Smooth muscle cell (in vitro differentiated cells): ENCODE data around the gene SPART. TPM values are rescaled to one million over a fixed set of nuclear protein-coding genes. Genes with fewer than 3 reads are reported as not detected.
A peak's percentile ranks its signal among the peaks of the same experiment; 100 is the strongest.

Experiments used
- DNase-seq: peaks from one replicate; lab custom pipeline; 2025; ENCODE audit not compliant: unreplicated experiment; lab: John Stamatoyannopoulos, UW
- H2AFZ ChIP-seq: fragments of 200-600 bp; sonication (generic); 2 replicates; pipeline ENCODE4 v1.6.0; 2016; ENCODE audit warnings: antibody characterized with exemption, low read depth, mild to moderate bottlenecking
- H3F3A ChIP-seq: fragments of 200-600 bp; sonication (generic); 2 replicates; pipeline ENCODE4 v1.6.0; 2017; ENCODE audit warnings: antibody characterized with exemption, low read depth
- H3K27ac ChIP-seq: fragments of 200-600 bp; sonication (generic); 2 replicates; pipeline ENCODE4 v1.5.1; 2016; ENCODE audit warnings: low read depth, mild to moderate bottlenecking
- H3K27me3 ChIP-seq: fragments of 200-600 bp; sonication (generic); 2 replicates; pipeline ENCODE4 v1.6.1; 2016; ENCODE audit warnings: low read depth, mild to moderate bottlenecking
- H3K36me3 ChIP-seq: fragments of 200-600 bp; sonication (generic); 2 replicates; pipeline ENCODE4 v1.5.1; 2016; ENCODE audit warnings: low read depth
- H3K4me1 ChIP-seq: fragments of 200-600 bp; sonication (generic); 2 replicates; pipeline ENCODE4 v1.5.1; 2016; ENCODE audit warnings: low read depth
- H3K4me2 ChIP-seq: fragments of 200-600 bp; sonication (generic); 2 replicates; pipeline ENCODE4 v1.6.0; 2016; ENCODE audit warnings: mild to moderate bottlenecking
- H3K4me3 ChIP-seq: fragments of 200-600 bp; sonication (generic); 2 replicates; pipeline ENCODE4 v1.5.1; 2016; ENCODE audit warnings: mild to moderate bottlenecking
- H3K79me2 ChIP-seq: fragments of 200-600 bp; sonication (generic); 2 replicates; pipeline ENCODE4 v1.6.0; 2016; ENCODE audit warnings: low read depth, mild to moderate bottlenecking
- H3K9ac ChIP-seq: fragments of 200-600 bp; sonication (generic); 2 replicates; pipeline ENCODE4 v1.6.0; 2016; ENCODE audit warnings: low read depth
- H3K9me3 ChIP-seq: fragments of 200-600 bp; sonication (generic); replicated peaks from 2 replicates; pipeline ENCODE4 v1.5.1; 2016; ENCODE audit warnings: low read depth
- H4K20me1 ChIP-seq: fragments of 200-600 bp; sonication (generic); 2 replicates; pipeline ENCODE4 v1.6.0; 2016; ENCODE audit warnings: low read depth
- WGBS: methylation state at CpG from one replicate; pipeline ENCODE4 v1.1.7; 2016; ENCODE audit warnings: low lambda C conversion rate; 5-methylcytosine and 5-hydroxymethylcytosine counted together
- polyA plus RNA-seq: library from polyadenylated mRNA; unstranded; fragments of >200 nt; fragmentation: Nextera tagmentation; extraction: Ambion mirVana; gene quantifications from 2 replicates; pipeline ENCODE4 v1.2.1, GENCODE V29; 2016
- total RNA-seq: library from RNA; depleted of rRNA; stranded (reverse); fragments of >200 nt; gene quantifications from 2 replicates; pipeline ENCODE4 v1.2.3, GENCODE V29; 2014
- TF ChIP-seq, protein P1 (sequence below): fragments of 200-600 bp; sonication (generic); IDR thresholded peaks from 2 replicates; pipeline ENCODE4 v1.5.1; 2017; ENCODE audit warnings: borderline replicate concordance, mild to moderate bottlenecking, antibody characterized with exemption; ENCODE audit not compliant: insufficient read depth, poor library complexity, severe bottlenecking

Gene SPART
- total and polyA plus RNA-seq, 2 experiments from 2014 or later: 44.0 to 45.1 TPM

DNA sequence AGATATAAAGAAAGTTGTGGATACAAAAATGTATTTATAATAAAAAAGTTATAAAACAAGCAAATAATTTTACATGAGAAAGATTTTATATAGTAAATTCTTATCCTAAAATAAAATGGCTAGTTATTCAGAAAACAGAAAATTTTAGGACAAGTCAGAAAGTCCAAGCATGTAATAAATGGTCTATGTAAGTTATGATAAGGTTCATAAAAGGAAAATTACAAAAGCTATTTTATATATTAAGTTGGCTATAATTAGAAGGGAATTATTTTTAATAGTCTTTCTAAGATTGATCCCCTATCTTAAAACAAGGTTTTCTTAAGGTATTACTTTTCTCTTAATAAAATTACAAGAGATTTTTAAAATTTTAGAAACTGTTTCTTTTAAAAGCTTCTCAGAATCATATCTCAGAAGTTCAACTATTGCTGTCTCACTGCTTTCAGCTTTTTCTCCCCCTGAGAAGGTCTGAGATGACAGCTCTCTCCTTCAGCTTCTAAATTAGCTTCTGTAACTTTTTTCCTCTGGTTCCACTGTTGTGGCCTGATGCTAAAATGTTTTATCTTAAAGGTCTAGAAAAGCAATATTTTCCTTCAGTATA, 57.3 kb downstream of the SPART start:
- Histone ChIP-seq H3K79me2 (no peaks in the 10 kb centered on the region), H3K9me3 (peaks cover 14% of the 10 kb centered on the region), H4K20me1 (no peaks in the 10 kb centered on the region), H3K4me1 (no peaks in the 10 kb centered on the region), H2AFZ (no peak overlapping the region), H3F3A (no peaks in the 10 kb centered on the region), H3K9ac (no peak overlapping the region), H3K27ac (no peak overlapping the region), H3K4me2 (no peak overlapping the region), H3K4me3 (no peak overlapping the region), H3K36me3 (no peaks in the 10 kb centered on the region), H3K27me3 (no peaks in the 10 kb centered on the region)
- TF ChIP-seq, protein P1, sequence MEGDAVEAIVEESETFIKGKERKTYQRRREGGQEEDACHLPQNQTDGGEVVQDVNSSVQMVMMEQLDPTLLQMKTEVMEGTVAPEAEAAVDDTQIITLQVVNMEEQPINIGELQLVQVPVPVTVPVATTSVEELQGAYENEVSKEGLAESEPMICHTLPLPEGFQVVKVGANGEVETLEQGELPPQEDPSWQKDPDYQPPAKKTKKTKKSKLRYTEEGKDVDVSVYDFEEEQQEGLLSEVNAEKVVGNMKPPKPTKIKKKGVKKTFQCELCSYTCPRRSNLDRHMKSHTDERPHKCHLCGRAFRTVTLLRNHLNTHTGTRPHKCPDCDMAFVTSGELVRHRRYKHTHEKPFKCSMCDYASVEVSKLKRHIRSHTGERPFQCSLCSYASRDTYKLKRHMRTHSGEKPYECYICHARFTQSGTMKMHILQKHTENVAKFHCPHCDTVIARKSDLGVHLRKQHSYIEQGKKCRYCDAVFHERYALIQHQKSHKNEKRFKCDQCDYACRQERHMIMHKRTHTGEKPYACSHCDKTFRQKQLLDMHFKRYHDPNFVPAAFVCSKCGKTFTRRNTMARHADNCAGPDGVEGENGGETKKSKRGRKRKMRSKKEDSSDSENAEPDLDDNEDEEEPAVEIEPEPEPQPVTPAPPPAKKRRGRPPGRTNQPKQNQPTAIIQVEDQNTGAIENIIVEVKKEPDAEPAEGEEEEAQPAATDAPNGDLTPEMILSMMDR: no peak
- no peak for DNase-seq

DNA sequence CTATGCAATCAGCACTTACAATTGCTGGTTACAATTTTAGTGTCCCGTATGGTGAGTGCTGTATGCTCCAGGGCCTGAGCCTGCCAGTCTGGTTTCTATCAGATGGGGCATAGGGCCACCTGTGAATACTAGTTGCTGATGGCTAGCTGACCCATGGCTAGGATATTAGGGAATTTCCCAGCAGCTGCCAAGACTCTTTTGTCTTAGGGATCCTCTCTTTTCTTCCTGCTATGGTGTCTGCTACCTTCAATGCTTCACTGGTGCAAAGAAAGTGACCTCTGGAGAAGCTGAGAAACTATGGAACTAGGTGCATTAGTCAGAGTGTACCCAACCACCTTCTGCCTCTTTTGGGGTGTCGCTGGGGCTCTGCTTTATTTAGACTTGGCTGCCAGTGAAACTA, 60.2 kb downstream of the SPART start:
- Histone ChIP-seq H3F3A (no peaks in the 10 kb centered on the region), H3K9ac (no peak overlapping the region), H2AFZ (no peak overlapping the region), H3K9me3 (peaks cover 14% of the 10 kb centered on the region), H3K4me2 (no peak overlapping the region), H3K4me3 (no peak overlapping the region), H3K27ac (no peak overlapping the region), H4K20me1 (no peaks in the 10 kb centered on the region), H3K36me3 (no peaks in the 10 kb centered on the region), H3K27me3 (no peaks in the 10 kb centered on the region), H3K4me1 (no peaks in the 10 kb centered on the region), H3K79me2 (no peaks in the 10 kb centered on the region)
- WGBS: 98% methylated on average over 2 of the region's 2 CpGs
- DNase-seq: no peak
- TF ChIP-seq, protein P1: no peak

DNA sequence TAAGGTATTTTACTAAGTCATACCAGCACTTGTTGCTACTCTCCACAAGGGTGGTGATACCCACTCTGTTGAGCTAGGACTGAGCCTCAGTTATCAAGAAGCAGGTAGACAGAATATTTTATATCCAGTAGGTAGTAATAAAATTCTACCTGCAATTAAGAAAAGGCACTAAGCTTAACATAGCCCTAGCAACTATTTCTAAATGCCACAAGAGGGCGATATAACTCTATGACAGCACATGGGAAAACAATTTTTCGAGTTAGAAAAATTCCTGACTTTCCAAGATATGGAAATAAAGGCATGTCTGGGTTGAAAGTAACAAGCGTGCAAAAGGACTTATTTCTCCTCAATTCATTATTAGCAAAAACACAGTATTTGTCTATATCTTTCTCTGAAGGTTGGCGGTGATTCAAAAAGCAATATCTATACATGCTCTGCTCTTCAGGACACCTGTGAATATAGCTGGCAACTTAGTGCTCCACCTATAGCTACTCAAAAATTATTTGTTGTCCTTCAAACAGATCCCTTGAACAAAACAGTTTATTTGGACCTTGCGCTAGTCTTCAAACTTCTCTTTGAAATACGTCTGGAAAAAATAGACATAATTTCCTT, 63.3 kb downstream of the SPART start:
- no peak overlapping the region for H2AFZ ChIP-seq
- TF ChIP-seq, protein P1: peak; percentile 92
- H3K9me3 ChIP-seq: no peaks in the 10 kb centered on the region
- no peak overlapping the region for H3K4me3 ChIP-seq
- H3K79me2 ChIP-seq: no peaks in the 10 kb centered on the region
- 39% methylated on average over 6 of the region's 6 CpGs for WGBS
- H3K4me1 ChIP-seq: no peaks in the 10 kb centered on the region
- no peaks in the 10 kb centered on the region for H3K27me3 ChIP-seq
- no peak for DNase-seq
- H3K4me2 ChIP-seq: no peak overlapping the region
- H3K36me3 ChIP-seq: no peaks in the 10 kb centered on the region
- no peaks in the 10 kb centered on the region for H3F3A ChIP-seq
- H3K9ac ChIP-seq: no peak overlapping the region
- no peak overlapping the region for H3K27ac ChIP-seq
- H4K20me1 ChIP-seq: no peaks in the 10 kb centered on the region
